ENCODE results near the gene SPATS2L. TPM values are rescaled to one million over a fixed set of nuclear protein-coding genes. Genes with fewer than 3 reads are reported as not detected.

Gene SPATS2L
- total RNA-seq, 1 donor: 117 TPM

- TF ChIP-seq CTCF (IDR thresholded peaks at IDR 0.05; ENCODE audit: insufficient read depth, low read length): no peak
- no peak overlapping the region for H3K4me3 ChIP-seq (ENCODE audit: low read depth, low read length)
- peak; percentile 19 for DNase-seq (ENCODE audit: low read depth)
Measured at GRCh38 chr2:200525066-200525465, 218.6 kb downstream of the SPATS2L start.

GRCh38 chr2:200525551-200525881, 219.0 kb downstream of the SPATS2L start:
- no peak for TF ChIP-seq CTCF (IDR thresholded peaks at IDR 0.05; ENCODE audit: insufficient read depth, low read length)
- DNase-seq (ENCODE audit: low read depth): no peak

GRCh38 chr2:200525882-200526651, 219.6 kb downstream of the SPATS2L start, which contains the start of gene SGO2:
Gene SGO2, plus strand, starts transcription at chr2:200526207. Its CDS starts 6,769 bp downstream, at chr2:200532976.
- peak; percentile 90 for DNase-seq (ENCODE audit: low read depth)
- TF ChIP-seq CTCF (IDR thresholded peaks at IDR 0.05; ENCODE audit: insufficient read depth, low read length): peak; percentile 13
- H3K4me3 ChIP-seq (ENCODE audit: low read depth, low read length): peak within 1 kb of the TSS; percentile 97

More at GRCh38 chr2:200525551-200525881, 219.0 kb downstream of the SPATS2L start:
- peak overlapping the region; percentile 97 for H3K4me3 ChIP-seq (ENCODE audit: low read depth, low read length)

- no peak for DNase-seq (ENCODE audit: low read depth)
- no peak overlapping the region for H3K4me3 ChIP-seq (ENCODE audit: low read depth, low read length)
- TF ChIP-seq CTCF (IDR thresholded peaks at IDR 0.05; ENCODE audit: insufficient read depth, low read length): no peak
Measured at GRCh38 chr2:200528228-200528627, 221.7 kb downstream of the SPATS2L start.

Small RNA genes within 50 kb of the gene (small RNA-seq; reads per million reads assigned to genes)
- gene RNY4P34: not detected

Other genes with a start within 250 kb of the SPATS2L start
- 24.9 and 26.4 TPM in 2 replicates for gene KCTD18, start 203.4 kb downstream of the SPATS2L start, total RNA-seq (ENCODE audit: low replicate concordance)
- gene SGO2, start 219.5 kb downstream of the SPATS2L start, total RNA-seq (ENCODE audit: low replicate concordance): 21.3 and 23.3 TPM in 2 replicates